HCT116 (cell line): ENCODE data around the gene RPTOR. TPM values are rescaled to one million over a fixed set of nuclear protein-coding genes. Genes with fewer than 3 reads are reported as not detected.

ENCODE experiments used
- ATAC-seq: fragments of 200-7000 bp; cut with Tn5 transposase; 2 replicates; pipeline ENCODE4 v1.9.1; 2020; ENCODE audit warnings: mild to moderate bottlenecking, moderate library complexity
- BruUV-seq: library from RNA; stranded (reverse); fragments of 400-500 nt; replicated peaks from 2 replicates; lab custom pipeline; 2021; lab: Mats Ljungman, UMichigan
- CTCF ChIA-PET: fragments of 300-600 bp; sonication (Branson Sonifier 250); formaldehyde crosslinking; loops from one replicate; lab custom pipeline; 2021; ENCODE audit warnings: antibody characterized with exemption; lab: Charles Lee
- POLR2A ChIA-PET: fragments of 300-600, 350-600 bp; sonication (Branson Sonifier 250); formaldehyde crosslinking; loops from one replicate; lab custom pipeline; 2021; ENCODE audit warnings: antibody characterized with exemption; lab: Charles Lee
- RAD21 ChIA-PET, 2 experiments: fragments of 300-600 bp; sonication (Branson Sonifier 250); formaldehyde crosslinking; loops; one replicate each; lab custom pipeline; 2023; ENCODE audit warnings: low total read pairs in 2 of 2; ENCODE audit not compliant: uncharacterized antibody in 2 of 2, unreplicated experiment in 2 of 2, low non-redundant PET in 1 of 2; lab: Charles Lee
- DNase-seq: peaks from one replicate; pipeline ENCODE4 v3.0.0-alpha.2; 2010; ENCODE audit warnings: low read depth, low spot score
- H2AFZ ChIP-seq: fragments of 200-600 bp; shearing (Covaris generic), sonication (generic); 2 replicates; pipeline ENCODE4 v1.6.1; 2017; ENCODE audit warnings: low read depth, mixed run types, mixed read lengths, antibody characterized with exemption, low read length; ENCODE audit not compliant: poor library complexity, severe bottlenecking
- H3K27ac ChIP-seq: 2 replicates; pipeline ENCODE4 v1.5.1; 2012; ENCODE audit warnings: low read depth, low read length
- H3K27me3 ChIP-seq: fragments of 200-600 bp; sonication (generic); 2 replicates; pipeline ENCODE4 v1.6.1; 2016; ENCODE audit warnings: mixed run types, low read length, mixed read lengths; ENCODE audit not compliant: insufficient read depth
- H3K36me3 ChIP-seq, 2 experiments: fragments of 200-500 bp in 1 of 2; fragments of 200-600 bp in 1 of 2; sonication (Bioruptor generic) in 1 of 2; sonication (generic) in 1 of 2; 2 replicates each; pipeline versions ENCODE4 v1.5.1 to v1.6.1; 2014 to 2016; ENCODE audit warnings: low read length in 2 of 2, inconsistent platforms in 1 of 2, mixed read lengths in 1 of 2, mixed run types in 1 of 2; ENCODE audit not compliant: insufficient read depth in 2 of 2, control insufficient read depth in 1 of 2
- H3K4me1 ChIP-seq, 2 experiments: fragments of 200-600 bp in 1 of 2; sonication (generic) in 1 of 2; 2 replicates each; pipeline versions ENCODE4 v1.5.1 to v1.6.1; 2012 to 2017; ENCODE audit warnings: low read length in 2 of 2, inconsistent platforms in 1 of 2, mild to moderate bottlenecking in 1 of 2, mixed read lengths in 1 of 2, mixed run types in 1 of 2, moderate library complexity in 1 of 2; ENCODE audit not compliant: insufficient read depth in 2 of 2, control insufficient read depth in 1 of 2
- H3K4me2 ChIP-seq: fragments of 200-600 bp; sonication (generic); 2 replicates; pipeline ENCODE4 v1.6.1; 2017; ENCODE audit warnings: mixed run types, low read length, mixed read lengths
- H3K4me3 ChIP-seq, 2 experiments: fragments of 200-600 bp in 1 of 2; sonication (generic) in 1 of 2; replicated peaks in 1 of 2; 2 replicates each; pipeline ENCODE4 v1.5.1; 2011 to 2016; ENCODE audit warnings: low read length in 2 of 2, control low read depth in 1 of 2, low read depth in 1 of 2, mild to moderate bottlenecking in 1 of 2, mixed read lengths in 1 of 2, mixed run types in 1 of 2
- H3K79me2 ChIP-seq: fragments of 200-600 bp; sonication (generic); 2 replicates; pipeline ENCODE4 v1.6.1; 2017; ENCODE audit warnings: mild to moderate bottlenecking, mixed run types, low read length, moderate library complexity, mixed read lengths; ENCODE audit not compliant: insufficient read depth
- H3K9ac ChIP-seq: fragments of 200-600 bp; sonication (generic); 2 replicates; pipeline ENCODE4 v1.6.1; 2016; ENCODE audit warnings: low read length, mixed read lengths
- H3K9me2 ChIP-seq: fragments of 200-600 bp; sonication (generic), shearing (Covaris generic); 2 replicates; pipeline ENCODE4 v1.6.1; 2017; ENCODE audit warnings: mixed run types, mild to moderate bottlenecking, moderate library complexity; ENCODE audit not compliant: insufficient read depth
- H3K9me3 ChIP-seq, 2 experiments: fragments of 200-500 bp in 1 of 2; fragments of 200-600 bp in 1 of 2; sonication (Bioruptor generic) in 1 of 2; sonication (generic) in 1 of 2; 2 replicates each; pipeline ENCODE4 v1.6.1; 2014 to 2017; ENCODE audit warnings: low read length in 2 of 2, mixed read lengths in 2 of 2, inconsistent platforms in 1 of 2, low read depth in 1 of 2, mild to moderate bottlenecking in 1 of 2, mixed run types in 1 of 2, moderate library complexity in 1 of 2; ENCODE audit not compliant: control insufficient read depth in 1 of 2, insufficient read depth in 1 of 2
- H4K20me1 ChIP-seq: fragments of 200-600 bp; sonication (generic), shearing (Covaris generic); 2 replicates; pipeline ENCODE4 v1.6.1; 2017; ENCODE audit warnings: mixed run types, mild to moderate bottlenecking, moderate library complexity; ENCODE audit not compliant: insufficient read depth
- ATF3 ChIP-seq: IDR thresholded peaks from 2 replicates; pipeline ENCODE4 v1.6.1; 2012
- CEBPB ChIP-seq: IDR thresholded peaks from 2 replicates; pipeline ENCODE4 v1.6.1; 2012; ENCODE audit warnings: low read depth
- CTCF ChIP-seq, 3 experiments: fragments of 200-600 bp in 1 of 3; sonication (generic) in 1 of 3; IDR thresholded peaks in 2 of 3; conservative IDR thresholded peaks in 1 of 3; 2 replicates each; pipeline ENCODE4 v1.5.1; 2012 to 2017; ENCODE audit warnings: low read depth in 2 of 3, low read length in 2 of 3, antibody characterized with exemption in 1 of 3, borderline replicate concordance in 1 of 3, control low read depth in 1 of 3, mild to moderate bottlenecking in 1 of 3, mixed read lengths in 1 of 3, mixed run types in 1 of 3, moderate library complexity in 1 of 3; ENCODE audit not compliant: insufficient read depth in 1 of 3
- EGR1 ChIP-seq: IDR thresholded peaks from 2 replicates; pipeline ENCODE4 v1.6.1; 2012; ENCODE audit warnings: low read depth
- ELF1 ChIP-seq: IDR thresholded peaks from 2 replicates; pipeline ENCODE4 v1.6.1; 2012; ENCODE audit warnings: low read depth, borderline replicate concordance
- SIN3A ChIP-seq: IDR thresholded peaks from 2 replicates; pipeline ENCODE4 v1.6.1; 2012; ENCODE audit warnings: low read depth
- SRF ChIP-seq: IDR thresholded peaks from 2 replicates; pipeline ENCODE4 v1.6.1; 2012; ENCODE audit warnings: low read depth
- YY1 ChIP-seq: IDR thresholded peaks from 2 replicates; pipeline ENCODE4 v1.6.1; 2011; ENCODE audit warnings: low read length, low read depth, moderate library complexity, mild to moderate bottlenecking; ENCODE audit not compliant: insufficient replicate concordance; ENCODE audit errors: extremely low read depth
- ZFX ChIP-seq: fragments of 450-650 bp; IDR thresholded peaks from 2 replicates; pipeline ENCODE4 v1.6.1; 2017
- intact Hi-C: fragments of 100-400 bp; cut with micrococcal nuclease; formaldehyde crosslinking; loops from 2 replicates; pipeline ENCODE4 v1.10.0; 2022
- total RNA-seq: library from RNA; stranded (reverse); gene quantifications from one replicate; pipeline ENCODE4 v1.2.1, GENCODE V29; 2021; ENCODE audit not compliant: unreplicated experiment
- TF ChIP-seq, protein P1 (sequence below): IDR thresholded peaks from 2 replicates; pipeline ENCODE4 v1.6.1; 2012
- TF ChIP-seq, protein P2 (sequence below): IDR thresholded peaks from 2 replicates; pipeline ENCODE4 v1.6.1; 2012; ENCODE audit warnings: low read depth
- TF ChIP-seq, protein P3 (sequence below): IDR thresholded peaks from 2 replicates; pipeline ENCODE4 v1.6.1; 2011; ENCODE audit warnings: mild to moderate bottlenecking, low read length, moderate library complexity; ENCODE audit not compliant: insufficient replicate concordance; ENCODE audit errors: extremely low read depth

The RPTOR gene
- total RNA-seq, 1 experiment from 2014 or later, result 69.5 TPM

GRCh38 chr17:80512233-80512632 lies 32.4 kb upstream of the RPTOR start:
- Histone ChIP-seq H3K4me1 (no peaks in the 10 kb centered on the region), H3K4me3 (no peak overlapping the region), H3K79me2 (no peaks in the 10 kb centered on the region), H2AFZ (no peak overlapping the region), H3K27ac (no peak overlapping the region), H3K9me3 (no peaks in the 10 kb centered on the region), H3K9me2 (no peaks in the 10 kb centered on the region), H3K4me2 (no peak overlapping the region), H3K27me3 (peaks cover 14% of the 10 kb centered on the region; the same call in 1 of the 2 replicates), H4K20me1 (no peaks in the 10 kb centered on the region), H3K9ac (no peak overlapping the region), H3K36me3 (no peaks in the 10 kb centered on the region)
- ChIA-PET RAD21 (no interaction called here), CTCF (no interaction called here), POLR2A (no interaction called here)
- BruUV-seq, result no TSS peak
- no peak for DNase-seq
- TF ChIP-seq CEBPB (no peak), SIN3A (no peak), EGR1 (no peak)
- intact Hi-C loops, result no loop called here
- no peak; the same call in 1 of the 2 replicates for ATAC-seq

DNA sequence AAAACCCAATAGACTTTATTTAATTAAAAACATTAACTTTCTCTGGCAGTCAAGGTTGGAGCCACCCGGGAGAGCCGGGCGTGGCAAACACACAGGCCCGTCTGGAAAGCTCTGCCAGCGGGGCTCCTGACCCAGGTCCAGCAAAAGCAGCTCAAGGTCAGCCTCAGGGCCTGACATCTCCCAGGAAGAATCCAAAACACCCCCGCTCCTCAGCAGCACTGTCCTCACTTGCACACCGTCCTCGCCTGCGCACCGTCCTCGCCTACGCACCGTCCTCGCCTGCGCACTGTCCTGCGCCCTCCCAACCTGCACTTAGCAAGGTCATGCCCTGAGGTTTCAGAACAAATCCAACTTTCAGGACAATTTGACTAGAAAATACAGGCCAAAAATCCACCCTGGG lies 31.4 kb upstream of the RPTOR start:
- no peaks in the 10 kb centered on the region for H3K36me3 ChIP-seq
- H3K9me3 ChIP-seq, result no peaks in the 10 kb centered on the region
- no peak overlapping the region for H3K9ac ChIP-seq
- H2AFZ ChIP-seq, result no peak overlapping the region
- no peak overlapping the region for H3K4me3 ChIP-seq
- H3K4me1 ChIP-seq, result no peaks in the 10 kb centered on the region
- no peaks in the 10 kb centered on the region for H4K20me1 ChIP-seq
- BruUV-seq, result no TSS peak
- CTCF ChIA-PET, result no interaction called here
- RAD21 ChIA-PET, result no interaction called here
- intact Hi-C loops, result no loop called here
- no peak overlapping the region for H3K4me2 ChIP-seq
- H3K79me2 ChIP-seq, result no peaks in the 10 kb centered on the region
- POLR2A ChIA-PET, result no interaction called here
- no peak overlapping the region for H3K27ac ChIP-seq
- no peak for DNase-seq
- peaks cover 11% of the 10 kb centered on the region; the same call in 1 of the 2 replicates for H3K27me3 ChIP-seq
- no peak for ATAC-seq
- H3K9me2 ChIP-seq, result no peaks in the 10 kb centered on the region
- TF ChIP-seq CTCF (IDR thresholded peaks at IDR 0.05 in 2 of 3, conservative IDR thresholded peaks at IDR 0.05 in 1 of 3; ENCODE audit: borderline replicate concordance in 1 of 3, insufficient read depth in 1 of 3, low read depth in 2 of 3, low read length in 2 of 3) (no peak), SIN3A (no peak), ATF3 (no peak), ZFX (no peak), ELF1 (no peak), SRF (no peak), YY1 (no peak)
- TF ChIP-seq, protein P1, sequence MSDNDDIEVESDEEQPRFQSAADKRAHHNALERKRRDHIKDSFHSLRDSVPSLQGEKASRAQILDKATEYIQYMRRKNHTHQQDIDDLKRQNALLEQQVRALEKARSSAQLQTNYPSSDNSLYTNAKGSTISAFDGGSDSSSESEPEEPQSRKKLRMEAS, result no peak
- TF ChIP-seq, protein P2, sequence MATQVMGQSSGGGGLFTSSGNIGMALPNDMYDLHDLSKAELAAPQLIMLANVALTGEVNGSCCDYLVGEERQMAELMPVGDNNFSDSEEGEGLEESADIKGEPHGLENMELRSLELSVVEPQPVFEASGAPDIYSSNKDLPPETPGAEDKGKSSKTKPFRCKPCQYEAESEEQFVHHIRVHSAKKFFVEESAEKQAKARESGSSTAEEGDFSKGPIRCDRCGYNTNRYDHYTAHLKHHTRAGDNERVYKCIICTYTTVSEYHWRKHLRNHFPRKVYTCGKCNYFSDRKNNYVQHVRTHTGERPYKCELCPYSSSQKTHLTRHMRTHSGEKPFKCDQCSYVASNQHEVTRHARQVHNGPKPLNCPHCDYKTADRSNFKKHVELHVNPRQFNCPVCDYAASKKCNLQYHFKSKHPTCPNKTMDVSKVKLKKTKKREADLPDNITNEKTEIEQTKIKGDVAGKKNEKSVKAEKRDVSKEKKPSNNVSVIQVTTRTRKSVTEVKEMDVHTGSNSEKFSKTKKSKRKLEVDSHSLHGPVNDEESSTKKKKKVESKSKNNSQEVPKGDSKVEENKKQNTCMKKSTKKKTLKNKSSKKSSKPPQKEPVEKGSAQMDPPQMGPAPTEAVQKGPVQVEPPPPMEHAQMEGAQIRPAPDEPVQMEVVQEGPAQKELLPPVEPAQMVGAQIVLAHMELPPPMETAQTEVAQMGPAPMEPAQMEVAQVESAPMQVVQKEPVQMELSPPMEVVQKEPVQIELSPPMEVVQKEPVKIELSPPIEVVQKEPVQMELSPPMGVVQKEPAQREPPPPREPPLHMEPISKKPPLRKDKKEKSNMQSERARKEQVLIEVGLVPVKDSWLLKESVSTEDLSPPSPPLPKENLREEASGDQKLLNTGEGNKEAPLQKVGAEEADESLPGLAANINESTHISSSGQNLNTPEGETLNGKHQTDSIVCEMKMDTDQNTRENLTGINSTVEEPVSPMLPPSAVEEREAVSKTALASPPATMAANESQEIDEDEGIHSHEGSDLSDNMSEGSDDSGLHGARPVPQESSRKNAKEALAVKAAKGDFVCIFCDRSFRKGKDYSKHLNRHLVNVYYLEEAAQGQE, result no peak
- TF ChIP-seq, protein P3, sequence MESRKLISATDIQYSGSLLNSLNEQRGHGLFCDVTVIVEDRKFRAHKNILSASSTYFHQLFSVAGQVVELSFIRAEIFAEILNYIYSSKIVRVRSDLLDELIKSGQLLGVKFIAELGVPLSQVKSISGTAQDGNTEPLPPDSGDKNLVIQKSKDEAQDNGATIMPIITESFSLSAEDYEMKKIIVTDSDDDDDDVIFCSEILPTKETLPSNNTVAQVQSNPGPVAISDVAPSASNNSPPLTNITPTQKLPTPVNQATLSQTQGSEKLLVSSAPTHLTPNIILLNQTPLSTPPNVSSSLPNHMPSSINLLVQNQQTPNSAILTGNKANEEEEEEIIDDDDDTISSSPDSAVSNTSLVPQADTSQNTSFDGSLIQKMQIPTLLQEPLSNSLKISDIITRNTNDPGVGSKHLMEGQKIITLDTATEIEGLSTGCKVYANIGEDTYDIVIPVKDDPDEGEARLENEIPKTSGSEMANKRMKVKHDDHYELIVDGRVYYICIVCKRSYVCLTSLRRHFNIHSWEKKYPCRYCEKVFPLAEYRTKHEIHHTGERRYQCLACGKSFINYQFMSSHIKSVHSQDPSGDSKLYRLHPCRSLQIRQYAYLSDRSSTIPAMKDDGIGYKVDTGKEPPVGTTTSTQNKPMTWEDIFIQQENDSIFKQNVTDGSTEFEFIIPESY, result no peak
